Dendritic cell treated with granulocyte-macrophage colony-stimulating factor and Interleukin-4, amounts not matched to agents 40 ng/mL and 50 ng/mL, for 4 days (primary cell): ENCODE measurements around the gene GCGR.

Experiments
- H3K27ac Mint-ChIP-seq: one replicate; pipeline ENCODE4 v1.8.0; 2022; ENCODE audit warnings: mild to moderate bottlenecking, mixed read lengths
- H3K27me3 Mint-ChIP-seq: one replicate; pipeline ENCODE4 v1.8.0; 2022; ENCODE audit warnings: mild to moderate bottlenecking, mixed read lengths
- H3K36me3 Mint-ChIP-seq: one replicate; pipeline ENCODE4 v1.8.0; 2022; ENCODE audit warnings: low read depth, mixed read lengths
- H3K4me1 Mint-ChIP-seq: one replicate; pipeline ENCODE4 v1.8.0; 2022; ENCODE audit warnings: low read depth, mixed read lengths
- H3K4me3 Mint-ChIP-seq: one replicate; pipeline ENCODE4 v1.8.0; 2022; ENCODE audit warnings: mild to moderate bottlenecking, moderate library complexity, mixed read lengths
- H3K9me3 Mint-ChIP-seq: one replicate; pipeline ENCODE4 v1.8.0; 2022; ENCODE audit warnings: mixed read lengths
- intact Hi-C: fragments of 100-400 bp; cut with micrococcal nuclease; formaldehyde crosslinking; loops from one replicate; pipeline ENCODE4 v1.15.0; 2022

The GCGR gene

GRCh38 chr17:81807839-81808238 is 3.9 kb downstream of the GCGR start:
- no peak overlapping the region for H3K27ac Mint-ChIP-seq
- intact Hi-C loops: no loop called here
- no peaks in the 10 kb centered on the region for H3K36me3 Mint-ChIP-seq

GRCh38 chr17:81808778-81809555 is 5.0 kb downstream of the GCGR start:
- no peaks in the 10 kb centered on the region for H3K9me3 Mint-ChIP-seq
- peaks cover 60% of the 10 kb centered on the region for H3K27me3 Mint-ChIP-seq
- H3K36me3 Mint-ChIP-seq: no peaks in the 10 kb centered on the region
- H3K4me1 Mint-ChIP-seq: no peaks in the 10 kb centered on the region
- no peak overlapping the region for H3K4me3 Mint-ChIP-seq
- no peak overlapping the region for H3K27ac Mint-ChIP-seq
- intact Hi-C loops: no loop called here

More at GRCh38 chr17:81807839-81808238, 3.9 kb downstream of the GCGR start:
- Mint-ChIP-seq H3K4me1 (peaks cover 7% of the 10 kb centered on the region), H3K4me3 (no peak overlapping the region), H3K9me3 (no peaks in the 10 kb centered on the region), H3K27me3 (peaks cover 68% of the 10 kb centered on the region)

GRCh38 chr17:81809556-81809998 is 5.6 kb downstream of the GCGR start:
- H3K36me3 Mint-ChIP-seq: no peaks in the 10 kb centered on the region
- peaks cover 60% of the 10 kb centered on the region for H3K27me3 Mint-ChIP-seq
- no peak overlapping the region for H3K4me3 Mint-ChIP-seq
- H3K9me3 Mint-ChIP-seq: no peaks in the 10 kb centered on the region
- H3K27ac Mint-ChIP-seq: no peak overlapping the region
- no peaks in the 10 kb centered on the region for H3K4me1 Mint-ChIP-seq
- intact Hi-C loops: no loop called here

- Mint-ChIP-seq H3K4me3 (no peak overlapping the region), H3K27me3 (peaks cover 53% of the 10 kb centered on the region), H3K27ac (no peak overlapping the region), H3K9me3 (no peaks in the 10 kb centered on the region), H3K4me1 (no peaks in the 10 kb centered on the region), H3K36me3 (no peaks in the 10 kb centered on the region)
- intact Hi-C loops: no loop called here
These were observed 6.5 kb downstream of the GCGR start for GRCh38 chr17:81810476-81810875.

DNA sequence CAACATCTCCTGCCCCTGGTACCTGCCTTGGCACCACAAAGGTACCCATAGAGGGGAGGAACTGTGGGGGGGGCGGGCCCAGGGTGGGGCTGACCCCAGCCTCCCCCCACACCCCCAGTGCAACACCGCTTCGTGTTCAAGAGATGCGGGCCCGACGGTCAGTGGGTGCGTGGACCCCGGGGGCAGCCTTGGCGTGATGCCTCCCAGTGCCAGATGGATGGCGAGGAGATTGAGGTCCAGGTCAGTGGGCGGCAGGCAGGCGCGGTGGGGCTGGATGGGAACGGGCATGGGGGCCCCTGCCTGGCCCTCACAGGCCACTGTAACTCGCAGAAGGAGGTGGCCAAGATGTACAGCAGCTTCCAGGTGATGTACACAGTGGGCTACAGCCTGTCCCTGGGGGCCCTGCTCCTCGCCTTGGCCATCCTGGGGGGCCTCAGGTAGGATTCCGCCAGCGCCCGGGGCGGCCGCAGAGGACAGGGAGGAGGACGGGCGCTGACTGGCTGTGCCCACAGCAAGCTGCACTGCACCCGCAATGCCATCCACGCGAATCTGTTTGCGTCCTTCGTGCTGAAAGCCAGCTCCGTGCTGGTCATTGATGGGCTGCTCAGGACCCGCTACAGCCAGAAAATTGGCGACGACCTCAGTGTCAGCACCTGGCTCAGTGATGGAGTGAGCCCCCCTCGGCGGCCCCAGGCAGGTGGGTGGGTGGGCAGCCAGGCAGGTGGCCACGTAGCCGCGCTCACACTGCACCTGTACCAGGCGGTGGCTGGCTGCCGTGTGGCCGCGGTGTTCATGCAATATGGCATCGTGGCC is 7.1 kb downstream of the GCGR start:
- intact Hi-C loops: no loop called here
- Mint-ChIP-seq H3K36me3 (no peaks in the 10 kb centered on the region), H3K4me3 (no peak overlapping the region), H3K27me3 (peaks cover 48% of the 10 kb centered on the region), H3K9me3 (no peaks in the 10 kb centered on the region), H3K27ac (no peak overlapping the region), H3K4me1 (no peaks in the 10 kb centered on the region)

DNA sequence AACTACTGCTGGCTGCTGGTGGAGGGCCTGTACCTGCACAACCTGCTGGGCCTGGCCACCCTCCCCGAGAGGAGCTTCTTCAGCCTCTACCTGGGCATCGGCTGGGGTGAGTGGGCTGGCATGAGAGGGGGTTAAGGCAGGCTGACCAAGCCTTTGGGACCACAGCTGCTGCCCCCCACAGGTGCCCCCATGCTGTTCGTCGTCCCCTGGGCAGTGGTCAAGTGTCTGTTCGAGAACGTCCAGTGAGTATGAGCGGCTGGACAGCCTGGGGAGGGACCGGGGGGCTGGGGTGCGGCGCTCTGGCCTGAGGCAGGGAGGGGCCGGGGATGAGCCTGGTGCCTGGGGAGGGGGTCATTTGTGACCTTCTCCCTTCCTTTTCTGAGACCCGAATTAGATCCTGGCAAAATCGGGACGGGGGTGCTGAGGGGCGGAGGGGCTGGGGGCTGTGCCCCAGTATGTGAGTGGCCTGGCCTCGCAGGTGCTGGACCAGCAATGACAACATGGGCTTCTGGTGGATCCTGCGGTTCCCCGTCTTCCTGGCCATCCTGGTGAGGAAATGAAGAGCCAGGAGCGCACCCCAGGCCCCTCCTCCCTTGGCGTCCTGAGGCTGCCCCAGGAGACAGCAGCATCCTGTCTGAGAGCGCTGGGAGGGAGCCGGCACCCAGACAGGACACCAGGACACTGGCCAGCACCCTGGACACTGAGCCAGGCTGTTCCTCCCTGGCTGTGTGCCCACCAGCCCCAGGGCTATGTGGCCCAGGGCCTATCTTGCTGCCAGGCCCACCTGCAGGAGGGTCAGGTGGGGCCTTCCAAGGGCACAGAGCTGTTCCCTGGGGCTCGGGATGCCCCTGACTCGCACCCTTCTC is 8.0 kb downstream of the GCGR start:
- Mint-ChIP-seq H3K27ac (no peak overlapping the region), H3K36me3 (no peaks in the 10 kb centered on the region), H3K9me3 (no peaks in the 10 kb centered on the region), H3K27me3 (peaks cover 46% of the 10 kb centered on the region), H3K4me3 (no peak overlapping the region), H3K4me1 (no peaks in the 10 kb centered on the region)
- intact Hi-C loops: no loop called here

- H3K4me1 Mint-ChIP-seq: peaks cover 4% of the 10 kb centered on the region
- H3K27me3 Mint-ChIP-seq: peaks cover 44% of the 10 kb centered on the region
- intact Hi-C loops: no loop called here
- H3K9me3 Mint-ChIP-seq: no peaks in the 10 kb centered on the region
- H3K4me3 Mint-ChIP-seq: no peak overlapping the region
- H3K27ac Mint-ChIP-seq: no peak overlapping the region
- no peaks in the 10 kb centered on the region for H3K36me3 Mint-ChIP-seq
These were observed 8.8 kb downstream of the GCGR start for GRCh38 chr17:81812571-81813370.

GRCh38 chr17:81813371-81813684 is 9.4 kb downstream of the GCGR start:
- H3K9me3 Mint-ChIP-seq: no peaks in the 10 kb centered on the region
- H3K27me3 Mint-ChIP-seq: peaks cover 41% of the 10 kb centered on the region
- intact Hi-C loops: no loop called here
- peaks cover 8% of the 10 kb centered on the region for H3K4me1 Mint-ChIP-seq
- H3K36me3 Mint-ChIP-seq: no peaks in the 10 kb centered on the region
- no peak overlapping the region for H3K27ac Mint-ChIP-seq
- no peak overlapping the region for H3K4me3 Mint-ChIP-seq

- peaks cover 34% of the 10 kb centered on the region for H3K27me3 Mint-ChIP-seq
- H3K27ac Mint-ChIP-seq: no peak overlapping the region
- intact Hi-C loops: no loop called here
- H3K36me3 Mint-ChIP-seq: no peaks in the 10 kb centered on the region
- H3K9me3 Mint-ChIP-seq: no peaks in the 10 kb centered on the region
- H3K4me1 Mint-ChIP-seq: peaks cover 8% of the 10 kb centered on the region
- H3K4me3 Mint-ChIP-seq: no peak overlapping the region
These were observed 10.1 kb downstream of the GCGR start for GRCh38 chr17:81813861-81814683.

GRCh38 chr17:81814748-81815645 is 11.0 kb downstream of the GCGR start:
- Mint-ChIP-seq H3K27ac (no peak overlapping the region), H3K4me1 (peaks cover 8% of the 10 kb centered on the region), H3K36me3 (no peaks in the 10 kb centered on the region), H3K9me3 (no peaks in the 10 kb centered on the region), H3K4me3 (no peak overlapping the region), H3K27me3 (peaks cover 31% of the 10 kb centered on the region)
- intact Hi-C loops: no loop called here

- no peaks in the 10 kb centered on the region for H3K36me3 Mint-ChIP-seq
- H3K27me3 Mint-ChIP-seq: peaks cover 26% of the 10 kb centered on the region
- no peak overlapping the region for H3K4me3 Mint-ChIP-seq
- intact Hi-C loops: no loop called here
- no peaks in the 10 kb centered on the region for H3K9me3 Mint-ChIP-seq
- no peak overlapping the region for H3K27ac Mint-ChIP-seq
- H3K4me1 Mint-ChIP-seq: peaks cover 8% of the 10 kb centered on the region
These were observed 11.7 kb downstream of the GCGR start for GRCh38 chr17:81815646-81815986.

GRCh38 chr17:81817758-81818147 is 13.8 kb downstream of the GCGR start:
- H3K27me3 Mint-ChIP-seq: peaks cover 22% of the 10 kb centered on the region
- intact Hi-C loops: no loop called here
- H3K4me3 Mint-ChIP-seq: no peak overlapping the region
- H3K36me3 Mint-ChIP-seq: peaks cover 9% of the 10 kb centered on the region
- peaks cover 28% of the 10 kb centered on the region for H3K4me1 Mint-ChIP-seq
- no peaks in the 10 kb centered on the region for H3K9me3 Mint-ChIP-seq
- H3K27ac Mint-ChIP-seq: no peak overlapping the region
